Endothelial cell (in vitro differentiated cells): ENCODE results near the gene RIMBP2. TPM values are rescaled to one million over a fixed set of nuclear protein-coding genes. Genes with fewer than 3 reads are reported as not detected.

Experiments
- DNase-seq: peaks from one replicate; pipeline ENCODE4 v3.0.0; 2021; ENCODE audit warnings: low spot score
- H3K27ac Mint-ChIP-seq: one replicate; pipeline ENCODE4 v1.8.0; 2021; ENCODE audit warnings: mixed read lengths, inconsistent platforms; ENCODE audit not compliant: unreplicated experiment
- H3K27me3 Mint-ChIP-seq: one replicate; pipeline ENCODE4 v1.8.0; 2021; ENCODE audit warnings: mild to moderate bottlenecking, moderate library complexity, mixed read lengths, inconsistent platforms; ENCODE audit not compliant: unreplicated experiment
- H3K36me3 Mint-ChIP-seq: one replicate; pipeline ENCODE4 v1.8.0; 2021; ENCODE audit warnings: mild to moderate bottlenecking, low read depth, mixed read lengths, inconsistent platforms; ENCODE audit not compliant: unreplicated experiment
- H3K4me1 Mint-ChIP-seq: one replicate; pipeline ENCODE4 v1.8.0; 2021; ENCODE audit warnings: mild to moderate bottlenecking, mixed read lengths, inconsistent platforms; ENCODE audit not compliant: unreplicated experiment
- H3K4me3 Mint-ChIP-seq: one replicate; pipeline ENCODE4 v1.8.0; 2021; ENCODE audit warnings: mild to moderate bottlenecking, mixed read lengths, inconsistent platforms; ENCODE audit not compliant: unreplicated experiment
- H3K9me3 Mint-ChIP-seq: one replicate; pipeline ENCODE4 v1.8.0; 2021; ENCODE audit warnings: mixed read lengths, inconsistent platforms; ENCODE audit not compliant: unreplicated experiment
- CTCF ChIP-seq: fragments of 200-600 bp; sonication (generic); IDR thresholded peaks from one replicate; pipeline ENCODE4 v1.5.0; 2021; ENCODE audit warnings: antibody characterized with exemption; ENCODE audit not compliant: unreplicated experiment
- total RNA-seq: library from RNA; stranded (reverse); fragmentation: NEBNext Ultra II Directional; extraction: Animal tissue kit (Norgen Biotek cat#: 25700); gene quantifications from one replicate; pipeline ENCODE4 v1.2.1, GENCODE V29; 2021; ENCODE audit not compliant: unreplicated experiment

RIMBP2 gene
- total RNA-seq, 1 donor from 2014 or later: 1.4 TPM

- no peak for DNase-seq
- Mint-ChIP-seq H3K4me3 (no peak overlapping the region), H3K9me3 (peaks cover 10% of the 10 kb centered on the region), H3K36me3 (no peaks in the 10 kb centered on the region), H3K27me3 (peaks cover 3% of the 10 kb centered on the region), H3K4me1 (no peaks in the 10 kb centered on the region), H3K27ac (no peak overlapping the region)
- TF ChIP-seq CTCF: no peak
Measured at GRCh38 chr12:130737731-130738130, 21.6 kb upstream of the RIMBP2 start.

DNA sequence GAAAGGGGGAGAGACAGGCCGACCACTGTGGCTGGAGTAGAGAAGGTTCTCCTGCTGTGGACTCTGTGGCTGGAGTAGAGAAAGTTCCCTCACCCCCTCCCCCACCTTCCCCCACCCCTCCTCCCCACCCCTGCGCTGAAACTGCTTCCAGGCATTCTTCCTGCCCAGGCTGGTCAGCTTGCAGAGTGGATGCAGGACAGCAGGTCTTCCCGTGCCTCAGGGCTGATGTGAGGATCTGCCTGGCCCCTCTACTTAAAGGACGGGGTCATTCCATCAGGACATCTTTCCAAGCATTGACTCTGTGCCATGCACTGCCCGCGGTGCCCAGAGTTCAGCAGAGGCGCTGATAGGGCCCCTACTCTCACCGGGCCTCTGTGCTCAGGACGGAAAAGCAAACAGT lies 13.2 kb upstream of the RIMBP2 start:
- no peaks in the 10 kb centered on the region for H3K4me1 Mint-ChIP-seq
- H3K27me3 Mint-ChIP-seq: peaks cover 3% of the 10 kb centered on the region
- no peak overlapping the region for H3K27ac Mint-ChIP-seq
- DNase-seq: no peak
- H3K36me3 Mint-ChIP-seq: no peaks in the 10 kb centered on the region
- H3K4me3 Mint-ChIP-seq: no peak overlapping the region
- H3K9me3 Mint-ChIP-seq: peaks cover 10% of the 10 kb centered on the region
- TF ChIP-seq CTCF: no peak

- no peak for DNase-seq
- no peak for TF ChIP-seq CTCF
- H3K4me1 Mint-ChIP-seq: no peaks in the 10 kb centered on the region
- H3K27me3 Mint-ChIP-seq: peaks cover 3% of the 10 kb centered on the region
- H3K36me3 Mint-ChIP-seq: no peaks in the 10 kb centered on the region
- H3K27ac Mint-ChIP-seq: no peak overlapping the region
- H3K4me3 Mint-ChIP-seq: no peak overlapping the region
- peaks cover 12% of the 10 kb centered on the region for H3K9me3 Mint-ChIP-seq
Measured at GRCh38 chr12:130728158-130729058, 12.3 kb upstream of the RIMBP2 start.

GRCh38 chr12:130719263-130719859 lies 3.3 kb upstream of the RIMBP2 start:
- Mint-ChIP-seq H3K4me1 (peaks cover 3% of the 10 kb centered on the region), H3K27ac (no peak overlapping the region), H3K36me3 (peaks cover 3% of the 10 kb centered on the region), H3K4me3 (no peak overlapping the region), H3K9me3 (peaks cover 18% of the 10 kb centered on the region), H3K27me3 (peaks cover 4% of the 10 kb centered on the region)
- TF ChIP-seq CTCF: no peak
- no peak for DNase-seq

DNA sequence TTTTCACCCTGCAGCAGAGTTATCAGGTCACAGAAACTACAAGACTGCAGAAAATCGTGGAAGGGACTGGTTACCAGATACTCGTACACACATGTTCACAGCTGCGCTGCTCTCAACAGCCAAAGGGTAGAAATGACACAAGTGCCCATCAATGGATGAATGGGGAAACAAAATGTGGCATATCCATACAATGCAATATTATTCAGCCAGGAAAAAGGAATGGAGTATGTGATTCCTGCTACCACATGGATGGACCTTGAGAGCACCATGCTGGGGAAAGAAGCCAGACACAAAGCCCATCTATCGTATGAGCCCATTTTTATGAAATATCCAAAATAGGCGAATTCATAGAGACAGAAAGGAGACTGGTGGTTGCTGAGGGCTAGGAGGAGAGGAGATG lies 1.7 kb upstream of the RIMBP2 start:
- TF ChIP-seq CTCF: no peak
- no peak overlapping the region for H3K27ac Mint-ChIP-seq
- peaks cover 3% of the 10 kb centered on the region for H3K4me1 Mint-ChIP-seq
- peaks cover 4% of the 10 kb centered on the region for H3K36me3 Mint-ChIP-seq
- H3K9me3 Mint-ChIP-seq: peaks cover 12% of the 10 kb centered on the region
- DNase-seq: no peak
- H3K4me3 Mint-ChIP-seq: no peak overlapping the region
- H3K27me3 Mint-ChIP-seq: peaks cover 9% of the 10 kb centered on the region
